HG03108 (cell line): ENCODE results near the gene FMN2.

Experiments
- ATAC-seq: cut with Tn5 transposase; IDR thresholded peaks from one replicate; pipeline ENCODE4 v1.9.1; 2021; ENCODE audit warnings: moderate library complexity; ENCODE audit not compliant: unreplicated experiment

FMN2 gene

GRCh38 chr1:240091614-240092300 is at the start of gene FMN2:
Gene FMN2 (plus strand): TSS chr1:240091883. CDS start chr1:240092110, 227 bp downstream.
- ATAC-seq = no peak

GRCh38 chr1:240044620-240045019 is 47.1 kb upstream of the FMN2 start:
- no peak for ATAC-seq

GRCh38 chr1:240046000-240046399 is 45.7 kb upstream of the FMN2 start:
- ATAC-seq = no peak

DNA sequence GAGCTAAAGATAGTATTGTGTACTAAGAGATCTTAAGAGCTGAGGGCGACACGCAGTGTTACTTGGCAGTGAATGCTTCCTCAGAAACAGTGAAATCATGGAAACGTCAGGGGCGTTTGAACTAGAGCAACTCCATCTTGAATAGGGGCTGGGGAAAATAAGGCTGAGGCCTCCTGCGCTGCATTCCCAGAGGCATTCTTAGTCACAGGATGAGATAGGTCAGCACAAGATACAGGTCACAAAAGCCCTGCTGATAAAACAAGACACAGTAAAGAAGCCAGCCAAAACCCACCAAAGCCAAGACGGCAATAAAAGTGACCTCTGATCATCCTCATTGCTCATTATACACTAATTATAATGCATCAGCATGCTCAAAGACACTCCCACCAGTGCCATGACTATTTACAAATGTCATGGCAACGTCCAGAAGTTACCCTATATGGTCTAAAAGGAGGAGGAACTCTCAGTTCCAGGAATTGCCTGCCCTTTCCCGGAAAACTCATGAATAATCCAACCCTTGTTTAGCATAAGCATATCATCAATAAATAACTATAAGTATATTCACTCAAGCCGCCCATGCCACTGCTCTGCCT is 37.5 kb upstream of the FMN2 start:
- no peak for ATAC-seq

DNA sequence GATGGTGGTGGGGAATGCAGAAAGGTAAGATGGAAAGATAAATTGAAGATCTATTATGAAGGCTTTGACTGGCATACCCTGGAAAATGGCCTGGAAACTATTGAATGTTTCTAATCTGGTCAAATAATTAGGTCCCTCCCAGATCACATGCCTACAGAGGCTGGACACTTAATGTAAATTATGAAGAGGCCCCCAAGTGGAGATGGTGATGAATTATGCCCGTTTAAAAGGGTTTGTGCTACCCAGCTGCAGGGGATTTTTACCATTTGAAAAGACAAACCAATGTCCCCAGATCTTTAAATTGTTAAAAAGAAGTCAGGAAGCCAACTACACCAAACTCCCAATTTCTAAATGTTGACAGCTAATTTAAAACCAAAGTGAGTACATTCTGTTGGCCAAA is 35.7 kb upstream of the FMN2 start:
- ATAC-seq = no peak

DNA sequence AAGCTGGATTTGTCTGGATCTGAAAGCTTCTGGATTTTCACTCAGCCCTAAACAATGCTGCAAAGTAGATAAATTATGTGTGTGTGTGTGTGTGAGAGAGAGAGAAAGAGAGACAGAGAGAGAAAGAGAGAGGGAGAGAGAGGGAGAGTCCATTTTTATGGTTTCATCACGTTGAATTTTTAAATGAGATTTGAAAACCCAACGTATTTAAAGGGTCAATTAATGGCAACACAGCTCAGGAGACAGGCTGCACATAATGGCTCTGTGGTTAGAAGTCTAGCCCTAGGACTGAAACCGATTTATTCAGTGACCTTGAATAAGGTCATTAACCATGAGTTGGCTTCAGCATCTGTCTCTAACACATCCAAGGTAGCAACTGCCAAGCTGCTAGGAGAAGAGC is 35.3 kb upstream of the FMN2 start:
- ATAC-seq = no peak

DNA sequence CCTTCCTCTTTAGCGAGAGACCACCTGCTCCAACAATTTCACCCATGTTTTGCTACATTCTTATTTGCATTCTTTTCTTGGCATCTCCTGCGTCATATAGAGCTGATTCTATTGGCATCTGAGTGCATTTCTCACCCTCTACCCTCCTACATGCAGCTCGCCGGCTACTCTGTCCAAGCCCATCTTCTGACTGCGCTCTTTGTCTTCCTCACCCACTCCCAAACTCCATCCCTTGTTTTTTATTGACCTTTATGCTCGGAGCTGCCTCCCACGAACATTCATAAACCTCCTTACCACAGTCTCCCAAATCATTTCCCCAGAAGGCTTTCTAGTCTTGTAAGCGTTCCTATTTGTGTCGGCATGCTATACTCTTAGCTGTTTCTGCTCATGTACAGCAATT is 33.6 kb upstream of the FMN2 start:
- no peak for ATAC-seq

- ATAC-seq = no peak
Observed at GRCh38 chr1:240068961-240069360, 22.7 kb upstream of the FMN2 start.

DNA sequence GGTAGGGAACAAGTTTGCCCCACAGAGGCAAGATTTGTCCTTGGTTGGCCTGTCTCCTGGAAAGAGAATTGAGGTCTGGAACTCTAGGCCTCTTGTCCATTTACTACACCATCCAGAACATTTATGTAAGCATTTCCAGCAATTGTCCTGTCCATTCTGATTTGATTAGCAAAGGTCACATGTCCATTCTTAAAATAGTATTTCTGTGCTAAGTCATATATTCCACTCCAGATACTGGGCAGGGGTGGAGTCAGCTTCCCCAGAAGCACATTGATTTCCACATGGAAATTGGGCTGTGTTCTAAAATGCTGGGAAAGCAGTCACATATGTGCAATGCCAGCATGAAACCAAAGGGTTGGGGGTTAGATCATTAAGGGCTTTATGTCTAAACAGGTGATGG is 21.5 kb upstream of the FMN2 start:
- ATAC-seq = no peak

GRCh38 chr1:240073097-240073496 is 18.6 kb upstream of the FMN2 start:
- no peak for ATAC-seq

DNA sequence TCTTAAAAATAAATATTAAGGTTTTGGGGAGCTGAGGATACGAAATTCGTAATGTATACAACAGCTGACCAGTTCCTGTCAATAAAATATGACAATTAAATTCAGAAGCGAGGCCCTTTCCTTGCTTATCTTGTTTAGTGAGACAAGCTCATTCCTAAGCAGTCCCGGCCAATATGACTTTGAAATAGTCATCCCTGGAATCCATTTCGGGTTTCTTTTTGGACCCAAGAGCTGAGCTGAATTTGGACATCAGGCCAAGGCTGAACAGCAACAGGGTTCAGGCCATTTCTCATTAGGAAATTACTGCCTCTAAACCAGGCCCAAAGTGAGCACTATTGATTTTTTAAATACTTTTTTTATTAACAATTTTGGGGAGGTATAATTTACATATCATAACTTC is 17.3 kb upstream of the FMN2 start:
- ATAC-seq = no peak

GRCh38 chr1:240074908-240075307 is 16.8 kb upstream of the FMN2 start:
- no peak for ATAC-seq

DNA sequence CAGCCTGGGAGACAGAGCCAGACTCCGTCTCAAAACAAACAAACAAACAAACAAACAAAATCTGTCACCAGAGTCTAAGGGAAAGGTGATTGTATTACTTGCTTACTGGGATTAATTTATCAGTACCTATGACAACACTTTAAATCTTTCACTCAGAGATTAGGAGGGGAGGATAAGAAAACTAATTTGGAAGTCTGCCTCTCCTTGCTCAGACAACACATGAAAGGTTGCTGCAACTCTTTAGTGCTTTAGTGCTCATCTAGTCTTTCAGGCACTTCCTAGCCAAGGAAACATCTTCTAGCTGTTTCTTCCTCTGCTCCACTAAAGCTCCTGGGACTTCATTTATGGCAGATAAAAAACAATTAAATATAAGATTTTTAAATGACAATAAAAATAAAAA is 7.3 kb upstream of the FMN2 start:
- ATAC-seq = no peak

- no peak for ATAC-seq
Observed at GRCh38 chr1:240084749-240085148, 6.9 kb upstream of the FMN2 start.

DNA sequence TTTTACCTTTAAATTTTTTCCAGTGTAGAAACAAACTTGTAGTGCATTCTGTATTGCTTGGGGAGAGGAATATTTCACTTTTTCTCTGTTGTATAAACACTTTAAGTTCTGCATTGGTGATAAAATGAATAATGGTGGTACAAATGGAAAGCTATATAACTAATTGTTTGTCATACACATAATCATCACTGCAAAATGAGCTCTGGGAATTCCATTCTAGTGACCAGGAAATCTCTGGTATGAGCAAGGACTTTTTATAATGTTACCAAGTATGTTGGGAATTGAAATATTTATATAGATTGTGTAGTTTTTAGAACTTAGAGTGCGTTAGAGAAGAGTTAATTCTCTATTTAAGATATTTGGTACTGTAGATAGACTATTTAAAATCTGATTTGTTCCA is 5.0 kb upstream of the FMN2 start:
- ATAC-seq = no peak

- ATAC-seq = no peak
Observed at GRCh38 chr1:240090014-240090413, 1.7 kb upstream of the FMN2 start.

- no peak for ATAC-seq
Observed at GRCh38 chr1:240090957-240091600, 604 bp upstream of the FMN2 start.

DNA sequence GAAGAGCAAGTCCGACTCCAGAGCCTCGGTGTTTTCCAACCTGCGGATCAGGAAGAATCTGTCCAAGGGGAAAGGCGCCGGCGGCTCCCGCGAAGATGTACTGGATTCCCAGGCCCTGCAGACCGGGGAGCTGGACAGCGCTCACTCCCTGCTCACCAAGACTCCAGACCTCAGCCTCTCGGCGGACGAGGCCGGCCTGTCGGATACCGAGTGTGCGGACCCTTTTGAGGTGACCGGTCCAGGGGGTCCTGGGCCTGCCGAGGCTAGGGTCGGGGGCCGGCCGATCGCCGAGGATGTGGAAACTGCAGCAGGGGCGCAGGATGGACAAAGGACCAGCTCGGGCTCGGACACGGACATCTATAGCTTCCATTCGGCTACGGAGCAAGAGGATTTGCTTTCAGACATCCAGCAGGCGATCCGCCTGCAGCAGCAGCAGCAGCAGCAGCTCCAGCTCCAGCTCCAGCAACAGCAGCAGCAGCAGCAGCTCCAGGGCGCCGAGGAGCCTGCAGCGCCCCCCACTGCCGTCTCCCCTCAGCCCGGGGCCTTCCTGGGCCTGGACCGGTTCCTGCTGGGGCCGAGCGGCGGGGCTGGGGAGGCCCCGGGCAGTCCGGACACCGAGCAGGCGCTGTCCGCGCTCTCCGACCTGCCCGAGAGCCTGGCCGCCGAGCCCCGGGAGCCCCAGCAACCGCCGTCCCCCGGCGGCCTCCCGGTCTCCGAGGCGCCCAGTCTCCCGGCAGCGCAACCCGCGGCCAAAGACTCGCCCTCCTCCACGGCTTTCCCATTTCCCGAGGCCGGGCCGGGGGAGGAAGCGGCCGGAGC is 827 bp downstream of the FMN2 start:
- no peak for ATAC-seq

- no peak for ATAC-seq
Observed at GRCh38 chr1:240093120-240093961, 1.7 kb downstream of the FMN2 start.

- no peak for ATAC-seq
Observed at GRCh38 chr1:240094041-240094722, 2.5 kb downstream of the FMN2 start.
